RWPE2 (cell line): ENCODE measurements around the gene OR10V1.
"Not testable (repeated sequence)": the region's sequence is repeated elsewhere in the genome, so short reads cannot be mapped to it uniquely, and the experiment has no call there.

Source experiments
- ATAC-seq: fragments of 200-7000 bp; cut with Tn5 transposase; 3 replicates; pipeline ENCODE4 v1.9.1; 2021; ENCODE audit warnings: low read depth
- DNase-seq: peaks from one replicate; pipeline ENCODE4 v3.0.0-alpha.2; 2020; ENCODE audit warnings: low spot score
- H3K27ac ChIP-seq: fragments of 450-650 bp; 2 replicates; pipeline ENCODE4 v1.5.1; 2017; ENCODE audit warnings: mild to moderate bottlenecking; ENCODE audit not compliant: poor library complexity, severe bottlenecking
- H3K27me3 ChIP-seq: fragments of 250-450 bp; sonication (Bioruptor Pico); 2 replicates; pipeline ENCODE4 v1.5.1; 2021; ENCODE audit warnings: mild to moderate bottlenecking, moderate library complexity; ENCODE audit not compliant: insufficient read depth, poor library complexity, severe bottlenecking
- H3K36me3 ChIP-seq: fragments of 250-450 bp; sonication (Bioruptor Pico); 2 replicates; pipeline ENCODE4 v1.5.1; 2020; ENCODE audit warnings: low read depth, mild to moderate bottlenecking, moderate library complexity
- H3K4me1 ChIP-seq: fragments of 250-450 bp; sonication (Bioruptor Pico); 2 replicates; pipeline ENCODE4 v1.5.1; 2021; ENCODE audit warnings: mild to moderate bottlenecking, moderate library complexity; ENCODE audit not compliant: insufficient read depth, poor library complexity, severe bottlenecking
- H3K4me3 ChIP-seq: fragments of 250-450 bp; sonication (Bioruptor Pico); 2 replicates; pipeline ENCODE4 v1.5.1; 2021; ENCODE audit warnings: mild to moderate bottlenecking, moderate library complexity; ENCODE audit not compliant: severe bottlenecking
- H3K9me3 ChIP-seq: fragments of 250-450 bp; sonication (Bioruptor Pico); 2 replicates; pipeline ENCODE4 v1.5.1; 2021; ENCODE audit warnings: mild to moderate bottlenecking, moderate library complexity; ENCODE audit not compliant: severe bottlenecking
- CTCF ChIP-seq: fragments of 450-650 bp; IDR thresholded peaks from one replicate; pipeline ENCODE4 v1.5.1; 2017; ENCODE audit warnings: mild to moderate bottlenecking, moderate library complexity; ENCODE audit not compliant: poor library complexity, severe bottlenecking

OR10V1 gene

GRCh38 chr11:59706518-59707285 lies 6.9 kb downstream of the OR10V1 start:
- H3K9me3 ChIP-seq = peaks cover 9% of the 10 kb centered on the region
- peaks cover 6% of the 10 kb centered on the region for H3K4me1 ChIP-seq
- H3K4me3 ChIP-seq = no peak overlapping the region
- no peak for TF ChIP-seq CTCF
- peak overlapping the region; percentile 85 for H3K27ac ChIP-seq
- no peaks in the 10 kb centered on the region for H3K27me3 ChIP-seq
- peak; percentile 96 for ATAC-seq
- H3K36me3 ChIP-seq = no peaks in the 10 kb centered on the region
- DNase-seq = peak; percentile 80

GRCh38 chr11:59705294-59705693 lies 8.4 kb downstream of the OR10V1 start:
- DNase-seq = no peak
- Histone ChIP-seq H3K27ac (peak overlapping the region; percentile 85), H3K4me1 (peaks cover 6% of the 10 kb centered on the region), H3K9me3 (peaks cover 9% of the 10 kb centered on the region), H3K27me3 (no peaks in the 10 kb centered on the region), H3K4me3 (no peak overlapping the region), H3K36me3 (no peaks in the 10 kb centered on the region)
- no peak for ATAC-seq
- TF ChIP-seq CTCF = no peak

GRCh38 chr11:59703515-59703914 lies 10.1 kb downstream of the OR10V1 start:
- DNase-seq, H3K9me3 ChIP-seq, H3K4me1 ChIP-seq, H3K27ac ChIP-seq, ATAC-seq, H3K36me3 ChIP-seq, H3K4me3 ChIP-seq, H3K27me3 ChIP-seq: not testable (repeated sequence)

- H3K27ac ChIP-seq, H3K4me3 ChIP-seq, ATAC-seq, H3K27me3 ChIP-seq, DNase-seq, H3K4me1 ChIP-seq, H3K36me3 ChIP-seq, H3K9me3 ChIP-seq: not testable (repeated sequence)
These were observed 13.5 kb downstream of the OR10V1 start for GRCh38 chr11:59700157-59700556.

GRCh38 chr11:59698506-59698905 lies 15.1 kb downstream of the OR10V1 start:
- H3K27ac ChIP-seq = no peak overlapping the region
- no peak for DNase-seq
- no peaks in the 10 kb centered on the region for H3K4me1 ChIP-seq
- H3K9me3 ChIP-seq = no peaks in the 10 kb centered on the region
- no peak for TF ChIP-seq CTCF
- H3K36me3 ChIP-seq = no peaks in the 10 kb centered on the region
- no peak overlapping the region for H3K4me3 ChIP-seq
- no peaks in the 10 kb centered on the region for H3K27me3 ChIP-seq
- ATAC-seq = no peak

GRCh38 chr11:59692915-59693314 lies 20.7 kb downstream of the OR10V1 start:
- ATAC-seq (no peak), DNase-seq (no peak)
- no peak overlapping the region for H3K4me3 ChIP-seq
- H3K9me3 ChIP-seq = no peaks in the 10 kb centered on the region
- no peaks in the 10 kb centered on the region for H3K27me3 ChIP-seq
- H3K4me1 ChIP-seq = no peaks in the 10 kb centered on the region
- no peaks in the 10 kb centered on the region for H3K36me3 ChIP-seq
- H3K27ac ChIP-seq = no peak overlapping the region
- no peak for TF ChIP-seq CTCF
